GM23248 (cell line): ENCODE data around the gene RNF150. TPM values are rescaled to one million over a fixed set of nuclear protein-coding genes. Genes with fewer than 3 reads are reported as not detected.
A peak's percentile ranks its signal among the peaks of the same experiment; 100 is the strongest.

Experiments
- DNase-seq: peaks from one replicate; pipeline ENCODE4 v3.0.0-alpha.2; 2015
- H2AFZ ChIP-seq: fragments of 200-600 bp; sonication (generic); 2 replicates; pipeline ENCODE4 v1.6.1; 2016; ENCODE audit warnings: antibody characterized with exemption
- H3F3A ChIP-seq: fragments of 200-600 bp; sonication (generic); 2 replicates; pipeline ENCODE4 v1.6.1; 2016; ENCODE audit warnings: mild to moderate bottlenecking, antibody characterized with exemption, mixed run types; ENCODE audit not compliant: insufficient read depth
- H3K27ac ChIP-seq: fragments of 200-600 bp; sonication (generic); 2 replicates; pipeline ENCODE4 v1.5.1; 2016; ENCODE audit warnings: mild to moderate bottlenecking
- H3K27me3 ChIP-seq: fragments of 200-600 bp; sonication (generic); replicated peaks from 2 replicates; pipeline ENCODE4 v1.6.1; 2016; ENCODE audit warnings: mild to moderate bottlenecking; ENCODE audit not compliant: insufficient read depth
- H3K36me3 ChIP-seq: fragments of 200-600 bp; sonication (generic); 2 replicates; pipeline ENCODE4 v1.6.1; 2016; ENCODE audit warnings: low read depth, mild to moderate bottlenecking
- H3K4me1 ChIP-seq: fragments of 200-600 bp; sonication (generic); 2 replicates; pipeline ENCODE4 v1.6.1; 2016; ENCODE audit warnings: mild to moderate bottlenecking; ENCODE audit not compliant: insufficient read depth
- H3K4me2 ChIP-seq: fragments of 200-600 bp; sonication (generic); one replicate; pipeline ENCODE4 v1.6.1; 2016; ENCODE audit warnings: mild to moderate bottlenecking; ENCODE audit not compliant: unreplicated experiment
- H3K4me3 ChIP-seq: fragments of 200-600 bp; sonication (generic); 2 replicates; pipeline ENCODE4 v1.5.1; 2016; ENCODE audit warnings: mild to moderate bottlenecking
- H3K79me2 ChIP-seq: fragments of 200-600 bp; sonication (generic); 2 replicates; pipeline ENCODE4 v1.6.1; 2016; ENCODE audit warnings: mild to moderate bottlenecking; ENCODE audit not compliant: insufficient read depth
- H3K9ac ChIP-seq: fragments of 200-600 bp; sonication (generic); 2 replicates; pipeline ENCODE4 v1.6.1; 2016; ENCODE audit warnings: mild to moderate bottlenecking
- H3K9me2 ChIP-seq: fragments of 200-600 bp; sonication (generic); 2 replicates; pipeline ENCODE4 v1.6.1; 2016; ENCODE audit warnings: mixed run types, mild to moderate bottlenecking, moderate library complexity; ENCODE audit not compliant: insufficient read depth
- H3K9me3 ChIP-seq: fragments of 200-600 bp; sonication (generic); one replicate; pipeline ENCODE4 v1.6.1; 2017; ENCODE audit warnings: low read depth
- H4K20me1 ChIP-seq: fragments of 200-600 bp; sonication (generic); 2 replicates; pipeline ENCODE4 v1.6.0; 2016; ENCODE audit not compliant: insufficient read depth
- EZH2 ChIP-seq: fragments of 200-600 bp; sonication (generic); IDR thresholded peaks from 2 replicates; pipeline ENCODE4 v1.6.1; 2018; ENCODE audit warnings: antibody characterized with exemption, mild to moderate bottlenecking; ENCODE audit not compliant: insufficient read depth, poor library complexity, severe bottlenecking
- EZH2phosphoT487 ChIP-seq: fragments of 200-600 bp; sonication (generic); IDR thresholded peaks from 2 replicates; pipeline ENCODE4 v1.6.1; 2018; ENCODE audit warnings: antibody characterized with exemption, moderate library complexity, mild to moderate bottlenecking, low read depth; ENCODE audit not compliant: insufficient read depth
- WGBS, 2 experiments: methylation state at CpG; one replicate each; pipeline ENCODE4 v1.1.6; 2015 to 2017; ENCODE audit warnings: low lambda C conversion rate in 2 of 2, low coverage in 1 of 2; ENCODE audit errors: missing lambda C conversion rate in 2 of 2; 5-methylcytosine and 5-hydroxymethylcytosine counted together
- in situ Hi-C: fragments of 300-500 bp; cut with MboI; formaldehyde crosslinking; loops from 2 replicates; pipeline ENCODE4 v1.15.0; 2020
- polyA plus RNA-seq: library from polyadenylated mRNA; unstranded; fragments of >200 nt; fragmentation: Nextera tagmentation; extraction: Ambion mirVana; gene quantifications from 2 replicates; pipeline ENCODE4 v1.2.1, GENCODE V29; 2016
- total RNA-seq: library from RNA; depleted of rRNA; stranded (reverse); fragments of >200 nt; shearing (Covaris generic); gene quantifications from 2 replicates; pipeline ENCODE4 v1.2.3, GENCODE V29; 2014

The RNF150 gene
- total and polyA plus RNA-seq, 2 experiments from 2014 or later: 4.8 to 10.5 TPM

DNA sequence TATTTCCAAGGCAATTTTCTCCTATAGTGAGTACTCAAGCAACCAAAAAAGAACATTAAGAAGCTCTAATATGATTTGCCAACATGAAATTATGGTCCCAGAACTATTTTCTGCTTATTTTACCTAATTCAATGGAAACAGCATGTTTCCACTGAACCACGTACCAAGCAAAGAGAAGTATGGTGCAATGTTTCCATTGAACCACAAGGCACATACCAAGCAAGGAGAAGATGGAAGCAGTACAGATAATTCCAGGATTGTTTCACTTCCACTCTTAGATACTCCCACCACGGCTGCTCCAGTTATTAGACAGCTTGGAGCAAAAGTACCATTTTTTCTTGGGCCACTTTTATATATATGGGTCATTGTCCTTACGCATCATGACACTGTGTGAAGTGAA is 164.9 kb downstream of the RNF150 start:
- no peak for TF ChIP-seq EZH2phosphoT487
- no peak for TF ChIP-seq EZH2
- peak; percentile 3 for DNase-seq
- 58 to 70% methylated on average over 3 of the region's 3 CpGs for WGBS, 2 experiments

DNA sequence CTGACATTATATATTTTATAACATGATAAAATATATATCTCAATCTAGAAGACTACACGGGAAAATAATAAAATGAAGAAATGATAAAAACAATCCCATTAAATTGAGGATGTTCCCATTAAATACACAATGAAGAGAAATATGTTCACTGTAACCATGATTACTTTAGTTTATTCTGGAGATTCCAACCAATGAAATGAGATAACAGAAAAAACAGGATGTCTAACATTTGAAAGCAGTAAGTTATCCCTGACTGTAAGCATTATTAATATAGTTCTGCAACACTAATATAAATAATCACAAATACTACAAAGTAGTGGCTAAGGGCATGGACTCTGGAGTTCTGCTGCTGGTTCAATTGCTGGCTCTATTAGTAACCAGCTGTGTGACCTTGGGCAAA is 169.4 kb downstream of the RNF150 start:
- in situ Hi-C loops: no loop called here
- Histone ChIP-seq H3F3A (no peaks in the 10 kb centered on the region), H3K27ac (no peak overlapping the region), H3K9ac (no peak overlapping the region), H3K9me2 (no peaks in the 10 kb centered on the region; the same call in 1 of the 2 replicates), H3K4me3 (no peak overlapping the region), H4K20me1 (no peaks in the 10 kb centered on the region), H2AFZ (no peak overlapping the region), H3K27me3 (no peaks in the 10 kb centered on the region), H3K79me2 (no peaks in the 10 kb centered on the region), H3K4me2 (no peak overlapping the region), H3K4me1 (no peaks in the 10 kb centered on the region), H3K9me3 (no peaks in the 10 kb centered on the region), H3K36me3 (no peaks in the 10 kb centered on the region)
- DNase-seq: no peak
- TF ChIP-seq EZH2 (no peak), EZH2phosphoT487 (no peak)
- 82 to 89% methylated on average over 1 of the region's 1 CpG for WGBS, 2 experiments

More for the DNA sequence above, 164.9 kb downstream of the RNF150 start:
- Histone ChIP-seq H3K4me1 (no peaks in the 10 kb centered on the region), H3K4me3 (no peak overlapping the region), H3K27ac (no peak overlapping the region), H3K36me3 (no peaks in the 10 kb centered on the region), H4K20me1 (no peaks in the 10 kb centered on the region), H3K79me2 (no peaks in the 10 kb centered on the region), H3K9ac (no peak overlapping the region), H3K9me3 (no peaks in the 10 kb centered on the region), H3K9me2 (no peaks in the 10 kb centered on the region), H2AFZ (no peak overlapping the region), H3K4me2 (no peak overlapping the region), H3F3A (no peaks in the 10 kb centered on the region), H3K27me3 (no peaks in the 10 kb centered on the region)
- in situ Hi-C loops: no loop called here

DNA sequence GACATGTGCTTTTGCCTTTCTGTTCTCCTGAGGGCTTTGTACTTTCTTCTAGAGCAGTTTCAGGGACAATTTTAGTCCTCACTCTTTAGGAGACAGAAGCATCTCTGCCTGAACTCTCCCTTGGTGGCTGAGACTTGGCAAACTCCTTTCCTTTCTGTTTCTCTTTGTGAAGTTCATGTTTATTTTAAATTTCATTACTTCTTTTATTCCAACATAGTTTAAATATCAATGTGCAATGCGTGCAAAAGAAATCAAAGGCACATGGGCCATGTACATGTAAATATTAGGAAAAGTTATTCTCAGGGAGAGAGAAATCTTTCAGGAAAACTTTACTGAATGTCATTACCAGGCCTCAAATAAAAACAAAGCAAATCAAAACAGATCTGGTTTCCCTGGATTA is 177.6 kb downstream of the RNF150 start:
- no peak for TF ChIP-seq EZH2
- TF ChIP-seq EZH2phosphoT487: no peak
- Histone ChIP-seq H3K9me3 (no peaks in the 10 kb centered on the region), H3K27me3 (no peaks in the 10 kb centered on the region), H3K4me2 (no peak overlapping the region), H3K9me2 (no peaks in the 10 kb centered on the region), H2AFZ (no peak overlapping the region), H4K20me1 (no peaks in the 10 kb centered on the region), H3F3A (peaks cover 6% of the 10 kb centered on the region; the same call in 1 of the 2 replicates), H3K4me3 (no peak overlapping the region), H3K27ac (no peak overlapping the region), H3K4me1 (no peaks in the 10 kb centered on the region), H3K36me3 (no peaks in the 10 kb centered on the region), H3K9ac (no peak overlapping the region), H3K79me2 (no peaks in the 10 kb centered on the region)
- 32 to 42% methylated on average over 1 of the region's 1 CpG for WGBS, 2 experiments
- in situ Hi-C loops: no loop called here
- DNase-seq: no peak

- H3K36me3 ChIP-seq: no peaks in the 10 kb centered on the region
- no peaks in the 10 kb centered on the region for H3K27me3 ChIP-seq
- H3K9me3 ChIP-seq: no peaks in the 10 kb centered on the region
- H3K27ac ChIP-seq: no peak overlapping the region
- no peak overlapping the region for H3K9ac ChIP-seq
- no peaks in the 10 kb centered on the region for H4K20me1 ChIP-seq
- H3K79me2 ChIP-seq: no peaks in the 10 kb centered on the region
- H3K4me1 ChIP-seq: no peaks in the 10 kb centered on the region
- 79 to 80% methylated on average over 3 of the region's 3 CpGs for WGBS, 2 experiments
- 0 out of 2 replicates have a peak overlapping the region, but pooled peaks have one; percentile 7 for H2AFZ ChIP-seq
- H3K9me2 ChIP-seq: no peaks in the 10 kb centered on the region
- H3F3A ChIP-seq: peaks cover 6% of the 10 kb centered on the region; the same call in 1 of the 2 replicates
- 0 out of 2 replicates have a peak overlapping the region, but pooled peaks have one; percentile 34 for H3K4me3 ChIP-seq
- in situ Hi-C loops: no loop called here
- no peak overlapping the region for H3K4me2 ChIP-seq
- TF ChIP-seq EZH2phosphoT487 (no peak), EZH2 (no peak)
- peak; percentile 67 for DNase-seq
Observed at GRCh38 chr4:140952717-140953116, 180.6 kb downstream of the RNF150 start.

GRCh38 chr4:140947506-140947905 is 185.8 kb downstream of the RNF150 start:
- DNase-seq: no peak
- Histone ChIP-seq H3K79me2 (no peaks in the 10 kb centered on the region), H3K4me2 (no peak overlapping the region), H3K27ac (no peak overlapping the region), H3F3A (peaks cover 27% of the 10 kb centered on the region), H3K4me3 (no peak overlapping the region), H3K36me3 (no peaks in the 10 kb centered on the region), H2AFZ (no peak overlapping the region), H3K9ac (no peak overlapping the region), H3K4me1 (peaks cover 28% of the 10 kb centered on the region), H3K9me2 (no peaks in the 10 kb centered on the region), H3K27me3 (no peaks in the 10 kb centered on the region), H3K9me3 (no peaks in the 10 kb centered on the region), H4K20me1 (no peaks in the 10 kb centered on the region)
- TF ChIP-seq EZH2phosphoT487 (no peak), EZH2 (no peak)
- in situ Hi-C loops: no loop called here
- 80 to 96% methylated on average over 6 to 7 of the region's 7 CpGs for WGBS, 2 experiments
